Esophagus muscularis mucosa (tissue), 3 donors: Measurements from ENCODE around the gene C8G.

Source experiments
- POLR2A ChIP-seq: fragments of 450-650 bp; IDR thresholded peaks from one replicate; pipeline ENCODE4 v1.6.1; 2017; ENCODE audit warnings: antibody characterized with exemption, moderate library complexity, mild to moderate bottlenecking, low read depth
- TF ChIP-seq, protein P1 (sequence below), 3 experiments: fragments of 200-600 bp in 2 of 3; fragments of 450-650 bp in 1 of 3; sonication (generic) in 2 of 3; IDR thresholded peaks; one replicate each; pipeline ENCODE4 v1.5.1; 2017 to 2019; ENCODE audit warnings: antibody characterized with exemption in 3 of 3, mild to moderate bottlenecking in 2 of 3, moderate library complexity in 1 of 3

DNA sequence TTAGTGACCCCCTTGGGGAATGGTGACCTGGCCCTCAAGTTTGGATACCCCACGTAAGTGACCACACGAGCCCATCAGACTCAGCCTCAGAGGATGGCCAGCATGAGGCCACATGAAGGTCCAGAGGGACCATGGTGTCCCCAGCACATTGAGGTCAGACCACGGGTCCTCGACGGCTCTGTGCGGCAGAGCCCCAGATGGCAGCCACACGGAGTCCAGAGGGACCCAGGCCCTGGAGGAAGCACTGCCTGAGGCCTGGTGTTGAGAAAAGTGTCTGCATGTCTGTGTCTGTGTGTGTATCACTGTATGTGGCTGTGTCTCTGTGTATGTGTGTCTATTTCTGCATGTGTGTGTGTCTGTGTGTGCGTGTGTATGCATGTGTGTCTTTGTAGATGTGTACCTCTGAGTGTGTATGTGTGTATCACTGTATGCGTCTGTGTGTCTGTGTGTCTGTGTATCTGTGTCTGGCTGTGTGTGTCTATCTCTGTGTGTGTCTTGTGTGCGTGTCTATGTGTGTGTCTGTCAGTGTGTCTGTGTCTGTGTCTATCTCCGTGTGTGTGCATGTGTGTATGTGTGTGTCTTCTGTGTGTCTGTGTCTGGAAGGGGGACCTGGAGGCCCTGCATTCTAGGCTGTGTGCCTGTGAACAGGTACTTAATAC is 38.7 kb downstream of the C8G start:
- TF ChIP-seq POLR2A: no peak
- TF ChIP-seq, protein P1, sequence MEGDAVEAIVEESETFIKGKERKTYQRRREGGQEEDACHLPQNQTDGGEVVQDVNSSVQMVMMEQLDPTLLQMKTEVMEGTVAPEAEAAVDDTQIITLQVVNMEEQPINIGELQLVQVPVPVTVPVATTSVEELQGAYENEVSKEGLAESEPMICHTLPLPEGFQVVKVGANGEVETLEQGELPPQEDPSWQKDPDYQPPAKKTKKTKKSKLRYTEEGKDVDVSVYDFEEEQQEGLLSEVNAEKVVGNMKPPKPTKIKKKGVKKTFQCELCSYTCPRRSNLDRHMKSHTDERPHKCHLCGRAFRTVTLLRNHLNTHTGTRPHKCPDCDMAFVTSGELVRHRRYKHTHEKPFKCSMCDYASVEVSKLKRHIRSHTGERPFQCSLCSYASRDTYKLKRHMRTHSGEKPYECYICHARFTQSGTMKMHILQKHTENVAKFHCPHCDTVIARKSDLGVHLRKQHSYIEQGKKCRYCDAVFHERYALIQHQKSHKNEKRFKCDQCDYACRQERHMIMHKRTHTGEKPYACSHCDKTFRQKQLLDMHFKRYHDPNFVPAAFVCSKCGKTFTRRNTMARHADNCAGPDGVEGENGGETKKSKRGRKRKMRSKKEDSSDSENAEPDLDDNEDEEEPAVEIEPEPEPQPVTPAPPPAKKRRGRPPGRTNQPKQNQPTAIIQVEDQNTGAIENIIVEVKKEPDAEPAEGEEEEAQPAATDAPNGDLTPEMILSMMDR (IDR thresholded peaks at IDR 0.05): no peak
